Loucy (cell line): Measurements from ENCODE around the gene CTSF.

Experiments
- H2AFZ ChIP-seq: fragments of 200-600 bp; sonication (generic); 2 replicates; pipeline ENCODE4 v1.6.0; 2016; ENCODE audit warnings: antibody characterized with exemption, mild to moderate bottlenecking, low read length, moderate library complexity
- H3F3A ChIP-seq: fragments of 200-600 bp; 2 replicates; pipeline ENCODE4 v1.6.0; 2016; ENCODE audit warnings: antibody characterized with exemption, low read depth, mild to moderate bottlenecking
- H3K27me3 ChIP-seq: fragments of 200-600 bp; sonication (generic); 2 replicates; pipeline ENCODE4 v1.6.1; 2014; ENCODE audit warnings: low read length, mild to moderate bottlenecking; ENCODE audit not compliant: insufficient read depth, poor library complexity, severe bottlenecking
- H3K36me3 ChIP-seq: fragments of 200-600 bp; sonication (generic); 2 replicates; pipeline ENCODE4 v1.6.1; 2016; ENCODE audit warnings: low read length; ENCODE audit not compliant: insufficient read depth
- H3K4me1 ChIP-seq: fragments of 200-600 bp; sonication (generic); 2 replicates; pipeline ENCODE4 v1.5.1; 2014; ENCODE audit warnings: low read length, mild to moderate bottlenecking; ENCODE audit not compliant: insufficient read depth, poor library complexity, severe bottlenecking
- H3K4me2 ChIP-seq: fragments of 200-600 bp; sonication (generic); 2 replicates; pipeline ENCODE4 v1.6.0; 2014; ENCODE audit warnings: antibody characterized with exemption, low read length, low read depth, mild to moderate bottlenecking; ENCODE audit not compliant: poor library complexity, severe bottlenecking
- H3K4me3 ChIP-seq: fragments of 200-600 bp; sonication (generic); 2 replicates; pipeline ENCODE4 v1.5.1; 2014; ENCODE audit warnings: low read length, mild to moderate bottlenecking, mixed read lengths; ENCODE audit not compliant: poor library complexity, severe bottlenecking
- H3K79me2 ChIP-seq: fragments of 200-600 bp; sonication (generic); 2 replicates; pipeline ENCODE4 v1.6.1; 2014; ENCODE audit warnings: low read length; ENCODE audit not compliant: insufficient read depth
- H3K9ac ChIP-seq: fragments of 200-600 bp; sonication (generic); 2 replicates; pipeline ENCODE4 v1.6.0; 2014; ENCODE audit warnings: mild to moderate bottlenecking, low read depth, low read length, moderate library complexity; ENCODE audit not compliant: poor library complexity, severe bottlenecking
- H3K9me2 ChIP-seq: fragments of 200-600 bp; sonication (generic); replicated peaks from 2 replicates; pipeline ENCODE4 v1.6.1; 2016; ENCODE audit warnings: low read depth, low read length, mixed read lengths
- H3K9me3 ChIP-seq: fragments of 200-600 bp; sonication (generic); 2 replicates; pipeline ENCODE4 v1.6.1; 2014; ENCODE audit warnings: mild to moderate bottlenecking, antibody characterized with exemption, low read length, low read depth; ENCODE audit not compliant: insufficient read depth
- H4K20me1 ChIP-seq: fragments of 200-600 bp; sonication (generic); 2 replicates; pipeline ENCODE4 v1.6.0; 2014; ENCODE audit warnings: antibody characterized with exemption, low read length, mild to moderate bottlenecking; ENCODE audit not compliant: insufficient read depth, poor library complexity, severe bottlenecking
- CTCF ChIP-seq: fragments of 200-600 bp; sonication (generic); conservative IDR thresholded peaks from 2 replicates; pipeline ENCODE4 v1.5.1; 2014; ENCODE audit warnings: mild to moderate bottlenecking, antibody characterized with exemption, low read length
- EZH2phosphoT487 ChIP-seq: fragments of 200-600 bp; IDR thresholded peaks from 2 replicates; pipeline ENCODE4 v1.6.1; 2018; ENCODE audit warnings: antibody characterized with exemption, mild to moderate bottlenecking, moderate library complexity, borderline replicate concordance

The CTSF gene

GRCh38 chr11:66600631-66601233 lies 32.3 kb upstream of the CTSF start:
- Histone ChIP-seq H3K79me2 (no peaks in the 10 kb centered on the region), H3K9me2 (no peaks in the 10 kb centered on the region), H3K4me2 (no peak overlapping the region), H2AFZ (no peak overlapping the region), H3K27me3 (no peaks in the 10 kb centered on the region), H3K9ac (no peak overlapping the region), H4K20me1 (no peaks in the 10 kb centered on the region), H3K36me3 (no peaks in the 10 kb centered on the region), H3F3A (no peaks in the 10 kb centered on the region), H3K4me1 (no peaks in the 10 kb centered on the region), H3K9me3 (no peaks in the 10 kb centered on the region), H3K4me3 (no peak overlapping the region)
- TF ChIP-seq EZH2phosphoT487 (no peak), CTCF (no peak)

- Histone ChIP-seq H3K9me2 (no peaks in the 10 kb centered on the region), H3K4me2 (no peak overlapping the region), H3K9ac (no peak overlapping the region), H3K9me3 (no peaks in the 10 kb centered on the region), H3F3A (no peaks in the 10 kb centered on the region), H3K27me3 (no peaks in the 10 kb centered on the region), H3K4me3 (no peak overlapping the region), H3K4me1 (no peaks in the 10 kb centered on the region), H3K36me3 (no peaks in the 10 kb centered on the region), H2AFZ (no peak overlapping the region), H4K20me1 (no peaks in the 10 kb centered on the region), H3K79me2 (no peaks in the 10 kb centered on the region)
- no peak for TF ChIP-seq EZH2phosphoT487
- TF ChIP-seq CTCF, result no peak
These were observed 31.8 kb upstream of the CTSF start for GRCh38 chr11:66600219-66600618.

- no peak overlapping the region for H3K4me3 ChIP-seq
- H3K79me2 ChIP-seq, result peaks cover under 1% of the 10 kb centered on the region; the same call in 1 of the 2 replicates
- H2AFZ ChIP-seq, result no peak overlapping the region
- H3K27me3 ChIP-seq, result no peaks in the 10 kb centered on the region
- H4K20me1 ChIP-seq, result no peaks in the 10 kb centered on the region
- no peak overlapping the region for H3K9ac ChIP-seq
- TF ChIP-seq CTCF (no peak), EZH2phosphoT487 (no peak)
- no peaks in the 10 kb centered on the region for H3K9me3 ChIP-seq
- no peaks in the 10 kb centered on the region for H3K36me3 ChIP-seq
- no peak overlapping the region for H3K4me2 ChIP-seq
- H3F3A ChIP-seq, result no peaks in the 10 kb centered on the region
- peaks cover 7% of the 10 kb centered on the region for H3K4me1 ChIP-seq
- no peaks in the 10 kb centered on the region for H3K9me2 ChIP-seq
These were observed 30.6 kb upstream of the CTSF start for GRCh38 chr11:66598993-66599392.
